GM12865 (cell line): ENCODE data around the gene RPL36.

ENCODE experiments used
- DNase-seq: peaks from one replicate; pipeline ENCODE4 v3.0.0; 2010; ENCODE audit warnings: low read depth
- H3K4me3 ChIP-seq: 2 replicates; pipeline ENCODE4 v1.5.1; 2011; ENCODE audit warnings: mild to moderate bottlenecking, low read depth, low read length, control low read depth
- CTCF ChIP-seq: IDR thresholded peaks from 2 replicates; pipeline ENCODE4 v1.5.1; 2011; ENCODE audit warnings: low read length, control low read depth, low read depth, inconsistent platforms; ENCODE audit not compliant: insufficient read depth; ENCODE audit errors: missing control alignments

RPL36 gene

DNA sequence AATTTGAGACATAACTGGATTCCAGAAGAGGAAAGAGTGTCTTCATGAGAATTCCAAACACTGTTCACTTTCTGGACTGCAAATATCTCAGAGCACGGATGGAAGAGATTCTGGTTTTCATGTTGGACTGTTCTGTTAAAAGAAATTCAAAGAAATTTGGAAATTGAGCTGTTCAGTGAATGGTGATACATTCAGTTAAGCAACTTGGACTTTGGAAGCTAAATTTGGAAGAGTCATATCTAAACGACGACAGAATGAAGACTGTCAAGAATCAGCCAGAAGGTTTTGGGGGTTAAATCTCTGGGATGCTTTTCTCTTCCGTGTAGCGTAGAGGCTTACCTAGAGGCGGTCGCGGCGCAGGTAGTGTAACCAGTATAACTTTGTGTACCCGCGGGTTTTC, 41.6 kb upstream of the RPL36 start:
- no peak for TF ChIP-seq CTCF
- H3K4me3 ChIP-seq = no peak overlapping the region
- DNase-seq = no peak

- no peak overlapping the region for H3K4me3 ChIP-seq
- no peak for DNase-seq
- TF ChIP-seq CTCF = peak; percentile 11
These were observed 38.7 kb upstream of the RPL36 start for GRCh38 chr19:5651361-5651760.

DNA sequence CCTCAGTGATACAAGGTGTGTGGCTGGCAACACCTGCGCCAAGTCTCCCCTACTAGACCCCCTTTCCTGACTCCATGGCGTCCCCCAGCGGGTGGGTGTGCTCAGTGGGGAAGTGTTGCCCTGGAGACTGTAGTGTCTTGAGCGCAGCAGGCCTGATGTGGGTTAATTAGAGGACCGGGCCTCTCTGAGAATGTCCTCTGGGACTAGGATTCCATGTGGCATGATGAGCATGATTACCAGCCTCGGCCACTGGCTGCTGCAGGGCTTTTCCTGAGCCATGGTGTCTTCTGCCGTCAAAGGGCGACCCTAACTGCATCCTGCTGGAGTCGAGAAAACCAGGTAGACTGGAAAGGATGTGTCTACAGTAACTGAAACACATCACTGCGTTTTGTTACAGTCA, 37.8 kb upstream of the RPL36 start:
- no peak for DNase-seq
- TF ChIP-seq CTCF = no peak
- H3K4me3 ChIP-seq = no peak overlapping the region

GRCh38 chr19:5654931-5655330, 35.2 kb upstream of the RPL36 start:
- DNase-seq = no peak
- no peak for TF ChIP-seq CTCF
- H3K4me3 ChIP-seq = no peak overlapping the region

GRCh38 chr19:5655412-5655811, 34.7 kb upstream of the RPL36 start:
- DNase-seq = no peak
- TF ChIP-seq CTCF = no peak
- H3K4me3 ChIP-seq = no peak overlapping the region

DNA sequence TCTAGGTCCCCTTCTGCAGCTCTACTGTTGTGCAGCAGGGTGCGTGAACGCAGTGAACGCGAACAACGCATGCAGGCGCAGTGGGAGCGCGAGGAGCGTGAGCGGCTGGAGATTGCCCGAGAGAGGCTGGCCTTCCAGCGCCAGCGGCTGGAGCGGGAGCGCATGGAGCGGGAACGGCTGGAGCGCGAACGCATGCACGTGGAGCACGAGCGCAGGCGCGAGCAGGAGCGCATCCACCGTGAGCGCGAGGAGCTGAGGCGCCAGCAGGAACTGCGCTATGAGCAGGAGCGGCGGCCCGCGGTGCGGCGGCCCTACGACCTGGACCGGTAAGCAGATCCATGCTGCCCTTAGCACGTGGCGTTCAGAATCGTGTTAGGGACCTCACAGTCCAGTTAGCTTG, 28.6 kb upstream of the RPL36 start:
- no peak for DNase-seq
- H3K4me3 ChIP-seq = no peak overlapping the region
- TF ChIP-seq CTCF = no peak

GRCh38 chr19:5663904-5664303, 26.2 kb upstream of the RPL36 start:
- TF ChIP-seq CTCF = no peak
- no peak for DNase-seq
- no peak overlapping the region for H3K4me3 ChIP-seq
